H9 (cell line): ENCODE measurements around the gene ECHDC3. TPM values are rescaled to one million over a fixed set of nuclear protein-coding genes. Genes with fewer than 3 reads are reported as not detected.

Experiments used
- DNase-seq: peaks from one replicate; pipeline ENCODE4 v3.0.0-alpha.2; 2017
- H2AFZ ChIP-seq: one replicate; pipeline ENCODE4 v1.6.1; 2013; ENCODE audit warnings: mild to moderate bottlenecking, low read length, control low read depth, moderate library complexity
- H2AK5ac ChIP-seq: 2 replicates; pipeline ENCODE4 v1.6.1; 2013; ENCODE audit warnings: low read length, control low read depth, mixed read lengths; ENCODE audit not compliant: insufficient read length
- H2BK120ac ChIP-seq: one replicate; pipeline ENCODE4 v1.6.1; 2013; ENCODE audit warnings: low read depth, mild to moderate bottlenecking, low read length, control low read depth, inconsistent platforms; ENCODE audit not compliant: poor library complexity, severe bottlenecking
- H2BK12ac ChIP-seq: 2 replicates; pipeline ENCODE4 v1.6.1; 2013; ENCODE audit warnings: low read length, control low read depth, mixed read lengths, low read depth; ENCODE audit not compliant: insufficient read length
- H2BK15ac ChIP-seq: 2 replicates; pipeline ENCODE4 v1.6.1; 2013; ENCODE audit warnings: low read depth, low read length, control low read depth
- H2BK20ac ChIP-seq: one replicate; pipeline ENCODE4 v1.6.1; 2013; ENCODE audit warnings: low read depth, mild to moderate bottlenecking, low read length, control low read depth, inconsistent platforms; ENCODE audit not compliant: poor library complexity, severe bottlenecking
- H2BK5ac ChIP-seq: 2 replicates; pipeline ENCODE4 v1.6.1; 2013; ENCODE audit warnings: low read length, control low read depth, mixed read lengths; ENCODE audit not compliant: insufficient read length
- H3K14ac ChIP-seq: 2 replicates; pipeline ENCODE4 v1.6.1; 2013; ENCODE audit warnings: low read length, control low read depth; ENCODE audit not compliant: insufficient read depth
- H3K18ac ChIP-seq: 2 replicates; pipeline ENCODE4 v1.6.1; 2013; ENCODE audit warnings: low read depth, mild to moderate bottlenecking, mixed read lengths, low read length, control low read depth; ENCODE audit not compliant: insufficient read length
- H3K23ac ChIP-seq: 2 replicates; pipeline ENCODE4 v1.6.1; 2013; ENCODE audit warnings: low read length, control low read depth, mixed read lengths, low read depth; ENCODE audit not compliant: insufficient read length
- H3K23me2 ChIP-seq: 2 replicates; pipeline ENCODE4 v1.6.1; 2013; ENCODE audit warnings: low read depth, mild to moderate bottlenecking, mixed read lengths, low read length, control low read depth; ENCODE audit not compliant: insufficient read length, poor library complexity, severe bottlenecking
- H3K27ac ChIP-seq: 2 replicates; pipeline ENCODE4 v1.5.1; 2013; ENCODE audit warnings: low read length, control low read depth, mixed read lengths, low read depth; ENCODE audit not compliant: insufficient read length
- H3K27me3 ChIP-seq: 2 replicates; pipeline ENCODE4 v1.6.1; 2013; ENCODE audit warnings: low read length, control low read depth, inconsistent platforms; ENCODE audit not compliant: insufficient read depth
- H3K4ac ChIP-seq: 2 replicates; pipeline ENCODE4 v1.6.1; 2013; ENCODE audit warnings: low read depth, mild to moderate bottlenecking, control low read depth, inconsistent platforms, low read length, moderate library complexity
- H3K4me1 ChIP-seq: 2 replicates; pipeline ENCODE4 v1.6.1; 2013; ENCODE audit warnings: low read length, control low read depth, inconsistent platforms; ENCODE audit not compliant: insufficient read depth
- H3K4me2 ChIP-seq: 2 replicates; pipeline ENCODE4 v1.6.1; 2013; ENCODE audit warnings: low read length, control low read depth, mixed read lengths; ENCODE audit not compliant: insufficient read length, insufficient read depth
- H3K56ac ChIP-seq: 2 replicates; pipeline ENCODE4 v1.6.1; 2013; ENCODE audit warnings: low read depth, mild to moderate bottlenecking, mixed read lengths, low read length, control low read depth; ENCODE audit not compliant: insufficient read length
- H3K79me1 ChIP-seq: 2 replicates; pipeline ENCODE4 v1.6.1; 2013; ENCODE audit warnings: low read depth, mild to moderate bottlenecking, moderate library complexity, low read length, control low read depth, inconsistent platforms; ENCODE audit not compliant: insufficient read depth, poor library complexity, severe bottlenecking
- H3K79me2 ChIP-seq: 2 replicates; pipeline ENCODE4 v1.6.1; 2013; ENCODE audit warnings: low read length, control low read depth, inconsistent platforms; ENCODE audit not compliant: insufficient read depth
- H3K9ac ChIP-seq: 2 replicates; pipeline ENCODE4 v1.6.1; 2013; ENCODE audit warnings: low read length, control low read depth, mixed read lengths; ENCODE audit not compliant: insufficient read length; ENCODE audit errors: extremely low read depth
- H3K9me3 ChIP-seq: one replicate; pipeline ENCODE4 v1.6.1; 2013; ENCODE audit warnings: low read depth, low read length, inconsistent platforms; ENCODE audit not compliant: control insufficient read depth
- H3T11ph ChIP-seq: one replicate; pipeline ENCODE4 v1.6.1; 2013; ENCODE audit warnings: mild to moderate bottlenecking, low read length, control low read depth, inconsistent platforms
- H4K20me1 ChIP-seq: one replicate; pipeline ENCODE4 v1.6.1; 2013; ENCODE audit not compliant: control insufficient read depth, insufficient read length, insufficient read depth
- H4K5ac ChIP-seq: 2 replicates; pipeline ENCODE4 v1.6.1; 2013; ENCODE audit warnings: low read depth, mild to moderate bottlenecking, mixed read lengths, low read length, control low read depth; ENCODE audit not compliant: insufficient read length
- H4K8ac ChIP-seq: replicated peaks from 2 replicates; pipeline ENCODE4 v1.6.1; 2013; ENCODE audit warnings: low read length, control low read depth, mixed read lengths, low read depth; ENCODE audit not compliant: insufficient read length
- H4K91ac ChIP-seq: 2 replicates; pipeline ENCODE4 v1.6.1; 2013; ENCODE audit warnings: low read depth, mild to moderate bottlenecking, moderate library complexity, mixed read lengths, low read length, control low read depth; ENCODE audit not compliant: insufficient read length
- H3K27ac Mint-ChIP-seq, 3 experiments: 2 replicates in 2 of 3; 3 replicates in 1 of 3; pipeline ENCODE4 v1.8.0; 2020 to 2021; ENCODE audit warnings: mixed read lengths in 3 of 3, mild to moderate bottlenecking in 1 of 3, moderate library complexity in 1 of 3
- H3K27me3 Mint-ChIP-seq: 2 replicates; pipeline ENCODE4 v1.8.0; 2021; ENCODE audit warnings: low read depth, mild to moderate bottlenecking, moderate library complexity, mixed read lengths
- H3K36me3 Mint-ChIP-seq, 3 experiments: 2 replicates in 2 of 3; 3 replicates in 1 of 3; pipeline ENCODE4 v1.8.0; 2020 to 2021; ENCODE audit warnings: low read depth in 3 of 3, mixed read lengths in 3 of 3; ENCODE audit not compliant: insufficient read depth in 1 of 3
- H3K4me1 Mint-ChIP-seq, 2 experiments: 2 replicates each; pipeline ENCODE4 v1.8.0; 2020; ENCODE audit warnings: mixed read lengths in 2 of 2
- H3K4me3 Mint-ChIP-seq, 2 experiments: 2 replicates in 1 of 2; 3 replicates in 1 of 2; pipeline ENCODE4 v1.8.0; 2020 to 2021; ENCODE audit warnings: mild to moderate bottlenecking in 2 of 2, mixed read lengths in 2 of 2, moderate library complexity in 1 of 2
- H3K9me3 Mint-ChIP-seq, 2 experiments: 2 replicates in 1 of 2; 3 replicates in 1 of 2; pipeline ENCODE4 v1.8.0; 2020; ENCODE audit warnings: mild to moderate bottlenecking in 2 of 2, mixed read lengths in 2 of 2, moderate library complexity in 1 of 2
- CTCF ChIP-seq: fragments of 200-600 bp; sonication (generic); conservative IDR thresholded peaks from 3 replicates; pipeline ENCODE4 v1.8.0; 2021; ENCODE audit warnings: antibody characterized with exemption, mild to moderate bottlenecking
- WGBS: extraction: QIAGEN DNeasy Blood & Tissue Kit; methylation state at CpG from one replicate; pipeline ENCODE4 v1.1.7; 2013; ENCODE audit warnings: missing lambda C conversion rate, low lambda C conversion rate, mixed read lengths; ENCODE audit not compliant: insufficient read length; ENCODE audit errors: extremely low coverage; 5-methylcytosine and 5-hydroxymethylcytosine counted together
- total RNA-seq: library from RNA; stranded (reverse); gene quantifications from 2 replicates; pipeline ENCODE4 v1.2.1, GENCODE V29; 2021

The ECHDC3 gene
- total RNA-seq, 1 experiment from 2014 or later = 9.3 TPM

- Histone ChIP-seq H2AFZ (no peak overlapping the region), H2BK20ac (no peak overlapping the region), H3K4me1 (no peaks in the 10 kb centered on the region; the same call in 1 of the 2 replicates), H3K9ac (no peak overlapping the region), H3K56ac (no peak overlapping the region), H2BK5ac (no peak overlapping the region), H3K4ac (no peak overlapping the region), H3K27ac (no peak overlapping the region), H3T11ph (no peak overlapping the region), H2BK120ac (no peak overlapping the region), H3K27me3 (no peaks in the 10 kb centered on the region), H2AK5ac (no peak overlapping the region), H3K4me2 (no peak overlapping the region), H4K20me1 (no peaks in the 10 kb centered on the region), H3K79me1 (no peaks in the 10 kb centered on the region), H3K18ac (no peak overlapping the region), H4K5ac (no peak overlapping the region), H3K23ac (no peak overlapping the region), H3K23me2 (no peaks in the 10 kb centered on the region), H3K14ac (no peak overlapping the region; the same call in 1 of the 2 replicates), H3K9me3 (no peaks in the 10 kb centered on the region), H2BK12ac (no peak overlapping the region), H2BK15ac (no peak overlapping the region), H4K8ac (no peak overlapping the region), H3K79me2 (no peaks in the 10 kb centered on the region), H4K91ac (no peak overlapping the region)
- no CpG with 5 or more reads among the region's 12 CpGs for WGBS
- DNase-seq = no peak
- H3K4me3 Mint-ChIP-seq = no peak overlapping the region
- no peak for TF ChIP-seq CTCF
- peaks cover 18 to 20% of the 10 kb centered on the region in 2 experiments for H3K4me1 Mint-ChIP-seq
- no peak overlapping the region for H3K27ac Mint-ChIP-seq
- peaks cover 2 to 28% (median 14%) of the 10 kb centered on the region in 3 experiments; a peak in 6 of 7 replicates for H3K36me3 Mint-ChIP-seq
- H3K27me3 Mint-ChIP-seq = peaks cover 10% of the 10 kb centered on the region
- peaks cover 21 to 30% of the 10 kb centered on the region in 2 experiments for H3K9me3 Mint-ChIP-seq
These were observed 51.7 kb downstream of the ECHDC3 start for GRCh38 chr10:11793762-11794479.
